Inferior parietal cortex (tissue), 1 donor: ENCODE data around the gene TMEM25.
A peak's percentile ranks its signal among the peaks of the same experiment; 100 is the strongest.
"Not testable (repeated sequence)": the region's sequence is repeated elsewhere in the genome, so short reads cannot be mapped to it uniquely, and the experiment has no call there.

Source experiments
- DNase-seq: peaks from one replicate; pipeline ENCODE4 v3.0.0-alpha.2; 2016; ENCODE audit errors: extremely low spot score

Gene TMEM25

DNA sequence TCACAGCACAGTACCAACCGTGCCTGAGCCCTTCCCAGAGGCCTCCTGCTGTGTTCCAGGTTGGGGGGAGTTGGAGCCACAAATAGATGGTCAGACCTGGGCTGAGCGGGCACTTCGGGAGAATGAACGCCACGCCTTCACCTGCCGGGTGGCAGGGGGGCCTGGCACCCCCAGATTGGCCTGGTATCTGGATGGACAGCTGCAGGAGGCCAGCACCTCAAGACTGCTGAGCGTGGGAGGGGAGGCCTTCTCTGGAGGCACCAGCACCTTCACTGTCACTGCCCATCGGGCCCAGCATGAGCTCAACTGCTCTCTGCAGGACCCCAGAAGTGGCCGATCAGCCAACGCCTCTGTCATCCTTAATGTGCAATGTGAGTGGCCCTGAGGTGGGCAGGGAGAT is 1.1 kb downstream of the TMEM25 start:
- DNase-seq, result no peak

DNA sequence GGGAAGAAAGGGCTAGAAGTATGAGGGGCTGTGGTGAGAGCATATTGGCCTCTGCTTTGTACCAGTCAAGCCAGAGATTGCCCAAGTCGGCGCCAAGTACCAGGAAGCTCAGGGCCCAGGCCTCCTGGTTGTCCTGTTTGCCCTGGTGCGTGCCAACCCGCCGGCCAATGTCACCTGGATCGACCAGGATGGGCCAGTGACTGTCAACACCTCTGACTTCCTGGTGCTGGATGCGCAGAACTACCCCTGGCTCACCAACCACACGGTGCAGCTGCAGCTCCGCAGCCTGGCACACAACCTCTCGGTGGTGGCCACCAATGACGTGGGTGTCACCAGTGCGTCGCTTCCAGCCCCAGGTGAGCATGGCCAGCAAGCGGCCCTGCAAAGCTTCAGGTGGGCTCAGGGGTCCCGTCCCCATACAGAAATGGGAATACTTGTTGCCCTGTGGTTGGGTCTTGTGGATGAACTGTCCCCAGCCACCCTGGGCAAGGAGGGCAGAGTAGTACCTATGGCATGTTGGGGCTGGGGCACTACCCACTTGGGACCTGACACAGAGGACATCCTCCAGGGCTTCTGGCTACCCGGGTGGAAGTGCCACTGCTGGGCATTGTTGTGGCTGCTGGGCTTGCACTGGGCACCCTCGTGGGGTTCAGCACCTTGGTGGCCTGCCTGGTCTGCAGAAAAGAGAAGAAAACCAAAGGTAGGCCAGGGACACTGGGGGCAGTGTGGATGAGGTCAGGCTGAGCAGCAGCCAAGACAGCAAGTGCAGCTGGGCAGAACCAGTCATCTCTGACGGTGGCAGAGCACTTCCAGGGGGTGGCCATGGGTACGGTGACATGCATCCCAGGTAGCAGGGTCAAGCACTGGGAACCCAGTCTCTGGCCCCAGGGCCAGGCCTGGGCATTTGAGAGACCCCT is 2.1 kb downstream of the TMEM25 start:
- no peak for DNase-seq

DNA sequence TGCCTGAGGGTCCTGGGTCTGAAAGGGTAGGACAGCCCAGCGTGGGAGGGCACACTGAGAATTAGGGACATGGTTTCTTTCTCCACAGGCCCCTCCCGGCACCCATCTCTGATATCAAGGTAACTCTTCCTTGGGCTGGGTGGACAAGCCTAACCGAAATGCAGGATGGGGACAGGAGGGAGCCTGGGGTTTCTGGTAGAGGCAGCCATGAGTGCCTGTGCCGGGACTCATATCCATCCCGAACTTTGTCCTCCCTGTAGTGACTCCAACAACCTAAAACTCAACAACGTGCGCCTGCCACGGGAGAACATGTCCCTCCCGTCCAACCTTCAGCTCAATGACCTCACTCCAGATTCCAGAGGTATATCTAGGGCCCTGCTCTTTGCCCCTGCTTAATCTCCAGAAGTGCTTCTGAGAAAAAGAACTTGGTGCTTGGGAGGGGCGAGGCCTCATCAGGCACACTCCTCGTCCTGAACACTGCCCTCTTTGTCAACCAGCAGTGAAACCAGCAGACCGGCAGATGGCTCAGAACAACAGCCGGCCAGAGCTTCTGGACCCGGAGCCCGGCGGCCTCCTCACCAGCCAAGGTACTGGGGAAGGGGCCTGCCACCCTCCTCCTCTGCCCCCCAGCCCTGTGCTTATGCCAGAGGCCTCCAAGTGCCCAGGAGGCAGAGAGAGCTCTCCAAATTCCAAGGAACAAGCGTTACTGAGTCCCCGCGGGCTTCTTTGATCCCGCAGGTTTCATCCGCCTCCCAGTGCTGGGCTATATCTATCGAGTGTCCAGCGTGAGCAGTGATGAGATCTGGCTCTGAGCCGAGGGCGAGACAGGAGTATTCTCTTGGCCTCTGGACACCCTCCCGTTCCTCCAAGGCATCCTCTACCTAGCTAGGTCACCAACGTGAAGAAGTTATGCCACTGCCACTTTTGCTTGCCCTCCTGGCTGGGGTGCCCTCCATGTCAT is 3.1 kb downstream of the TMEM25 start:
- DNase-seq, result peak; percentile 9

DNA sequence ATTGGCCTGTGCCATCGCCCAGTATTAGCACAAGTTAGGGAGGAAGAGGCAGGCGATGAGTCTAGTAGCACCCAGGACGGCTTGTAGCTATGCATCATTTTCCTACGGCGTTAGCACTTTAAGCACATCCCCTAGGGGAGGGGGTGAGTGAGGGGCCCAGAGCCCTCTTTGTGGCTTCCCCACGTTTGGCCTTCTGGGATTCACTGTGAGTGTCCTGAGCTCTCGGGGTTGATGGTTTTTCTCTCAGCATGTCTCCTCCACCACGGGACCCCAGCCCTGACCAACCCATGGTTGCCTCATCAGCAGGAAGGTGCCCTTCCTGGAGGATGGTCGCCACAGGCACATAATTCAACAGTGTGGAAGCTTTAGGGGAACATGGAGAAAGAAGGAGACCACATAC is 4.3 kb downstream of the TMEM25 start:
- no peak for DNase-seq

DNA sequence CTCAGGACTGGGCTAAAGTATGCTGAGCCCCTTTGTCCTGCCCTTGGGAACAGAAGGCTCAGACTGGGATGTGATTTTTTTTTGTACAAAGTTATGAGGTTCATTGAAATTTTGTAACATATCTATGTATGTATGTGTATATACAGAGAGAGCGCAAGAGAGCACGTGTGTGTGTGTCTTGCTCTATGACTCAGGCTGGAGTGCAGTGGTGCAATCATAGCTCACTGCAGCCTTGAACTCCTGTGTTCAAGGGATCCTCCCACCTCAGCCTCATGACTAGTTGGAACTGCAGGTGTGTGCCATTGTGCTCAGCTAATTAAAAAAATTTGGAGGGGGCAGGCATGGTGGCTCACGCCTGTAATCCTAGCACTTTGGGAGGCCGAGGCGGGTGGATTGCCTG is 5.7 kb downstream of the TMEM25 start:
- DNase-seq, result no peak

DNA sequence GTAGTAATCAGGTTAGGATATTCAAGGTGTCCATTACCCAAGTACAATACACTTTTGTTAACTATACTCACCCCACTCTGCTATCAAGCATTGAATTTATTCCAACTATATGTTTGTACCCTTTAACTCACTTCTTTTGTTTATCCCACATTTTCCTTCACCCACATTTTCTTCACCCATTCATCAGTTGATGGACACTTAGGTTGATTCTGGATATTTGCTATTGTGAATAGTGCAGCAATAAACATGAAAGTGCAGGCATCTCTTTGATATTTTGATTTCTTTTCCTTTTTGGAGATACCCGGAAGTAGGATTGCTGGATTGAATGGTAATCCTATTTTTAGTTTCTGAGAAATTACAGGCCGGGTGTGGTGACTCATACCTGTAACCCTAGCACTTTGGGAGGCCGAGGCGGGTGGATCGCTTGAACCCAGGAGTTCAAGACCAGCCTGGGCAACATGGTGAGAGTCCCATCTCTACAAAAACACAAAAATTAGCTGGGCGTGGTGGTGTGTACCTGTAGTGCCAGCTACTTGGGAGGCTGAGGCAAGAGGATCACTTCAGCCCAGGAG is 6.5 kb downstream of the TMEM25 start:
- DNase-seq, result no peak

DNA sequence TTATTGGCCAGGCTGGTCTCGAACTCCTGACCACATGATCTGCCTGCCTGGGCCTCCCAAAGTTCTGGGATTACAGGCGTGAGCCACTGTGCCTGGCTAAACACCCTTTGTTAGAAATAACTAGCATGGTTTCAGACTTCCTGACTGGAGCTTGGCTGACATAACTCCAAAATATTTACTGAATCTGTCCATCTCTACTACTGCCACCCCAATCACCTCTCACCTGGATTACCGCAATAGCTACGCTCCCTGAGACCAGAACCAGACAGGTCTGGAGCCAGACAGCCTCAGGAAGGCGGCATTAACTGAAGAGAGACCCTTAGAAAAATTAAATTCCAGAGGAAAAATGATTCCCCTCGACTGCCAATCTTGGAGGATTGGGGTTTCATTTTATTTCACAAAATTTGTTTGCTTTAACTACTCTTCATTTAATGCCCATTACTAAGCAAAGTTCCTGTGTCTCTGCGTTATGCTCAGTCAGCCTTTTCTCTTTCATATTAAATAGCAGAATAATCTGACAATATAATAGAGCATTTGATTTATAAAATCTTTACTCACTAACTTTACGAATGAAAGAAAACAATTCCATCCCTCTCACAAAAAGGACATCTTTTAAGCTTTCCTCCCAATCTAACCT is 13.1 kb downstream of the TMEM25 start:
- no peak for DNase-seq

DNA sequence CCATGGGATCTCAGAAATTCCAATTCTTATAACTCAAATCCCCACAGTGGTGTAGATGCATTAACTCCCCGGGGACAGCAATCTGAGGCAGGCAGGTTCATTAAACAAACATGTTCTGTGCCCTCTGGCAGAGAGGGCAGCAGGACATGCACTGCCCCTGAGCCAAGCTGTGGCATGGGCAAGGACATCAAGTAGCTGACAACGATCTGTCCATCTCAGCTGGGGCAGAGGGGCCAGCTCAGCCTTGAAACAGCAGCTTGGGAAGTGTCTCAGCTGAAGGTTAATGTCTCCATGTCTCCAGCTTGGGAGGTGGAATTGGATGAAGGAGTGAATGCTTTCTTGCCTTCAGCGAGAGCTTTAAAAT is 13.6 kb downstream of the TMEM25 start:
- DNase-seq, result no peak

DNA sequence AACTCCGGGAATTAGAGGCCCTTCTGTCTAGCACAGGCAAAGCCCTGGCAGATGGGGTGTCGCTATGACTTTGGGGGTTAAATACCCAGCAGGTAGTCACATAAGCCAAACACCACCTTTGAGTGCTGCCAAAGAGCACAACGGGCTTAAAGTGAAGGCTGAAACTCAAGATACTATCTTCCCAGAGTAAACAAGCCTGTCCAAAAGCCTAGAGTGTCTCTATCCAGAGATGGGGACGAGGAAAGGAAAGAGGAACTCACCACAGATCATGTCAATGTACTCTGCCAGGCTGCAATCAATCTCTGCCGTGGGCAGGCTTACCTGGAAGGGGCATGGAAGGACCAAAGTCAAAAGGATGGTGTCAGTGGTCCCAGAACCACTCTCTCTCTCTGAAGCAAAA is 14.5 kb downstream of the TMEM25 start:
- no peak for DNase-seq

DNA sequence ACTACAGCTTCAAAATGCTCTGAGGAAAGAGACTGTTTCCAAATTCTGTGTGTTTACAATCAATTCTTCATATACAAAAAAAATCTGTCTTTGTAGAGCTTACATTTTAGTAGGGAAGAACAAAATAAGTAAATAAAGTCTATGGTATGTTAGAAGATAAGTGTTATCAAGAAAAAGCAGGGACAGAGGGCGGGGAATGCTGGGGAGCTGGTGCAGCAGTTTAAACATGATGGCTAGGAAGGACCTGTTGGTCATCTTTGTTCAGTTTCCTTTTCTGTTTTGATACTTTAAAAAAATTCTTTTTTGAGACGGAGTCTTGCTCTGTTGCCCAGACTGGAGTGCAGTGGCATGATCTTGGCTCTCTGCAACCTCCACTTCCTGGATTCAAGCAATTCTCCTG is 16.1 kb downstream of the TMEM25 start:
- no peak for DNase-seq

DNA sequence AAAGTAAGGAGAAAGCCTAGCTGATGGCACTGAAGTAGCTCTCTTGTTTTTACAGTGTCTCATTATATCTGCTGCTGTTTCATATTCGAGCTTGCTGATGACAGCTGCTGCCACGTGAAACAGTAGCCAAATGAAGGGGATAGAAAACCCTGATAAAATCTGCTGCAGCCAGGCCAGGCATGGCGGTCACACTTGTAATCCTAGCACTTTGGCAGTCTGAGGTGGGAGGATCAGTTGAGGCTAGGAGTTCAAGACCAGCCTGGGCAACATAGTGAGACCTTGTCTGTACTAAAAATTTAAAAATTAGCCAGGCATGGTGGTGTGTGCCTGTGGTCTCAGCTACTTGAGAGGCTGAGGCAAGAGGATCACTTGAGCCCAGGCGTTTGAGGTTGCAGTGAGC is 21.3 kb downstream of the TMEM25 start:
- DNase-seq, result no peak

DNA sequence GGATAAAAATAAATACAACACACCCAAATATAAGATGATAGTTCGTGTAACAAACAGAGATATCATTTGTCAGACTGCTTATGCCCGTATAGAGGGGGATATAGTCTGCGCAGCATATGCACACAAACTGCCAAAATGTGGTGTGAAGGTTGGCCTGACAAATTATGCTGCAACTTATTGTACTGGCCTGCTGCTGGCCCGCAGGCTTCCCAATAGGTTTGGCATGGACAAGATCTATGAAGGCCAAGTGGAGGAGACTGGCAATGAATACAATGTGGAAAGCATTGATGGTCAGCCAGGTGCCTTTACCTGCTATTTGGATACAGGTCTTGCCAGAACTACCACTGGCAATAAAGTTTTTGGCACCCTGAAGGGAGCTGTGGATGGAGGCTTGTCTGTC is 29.8 kb downstream of the TMEM25 start:
- no peak for DNase-seq

DNA sequence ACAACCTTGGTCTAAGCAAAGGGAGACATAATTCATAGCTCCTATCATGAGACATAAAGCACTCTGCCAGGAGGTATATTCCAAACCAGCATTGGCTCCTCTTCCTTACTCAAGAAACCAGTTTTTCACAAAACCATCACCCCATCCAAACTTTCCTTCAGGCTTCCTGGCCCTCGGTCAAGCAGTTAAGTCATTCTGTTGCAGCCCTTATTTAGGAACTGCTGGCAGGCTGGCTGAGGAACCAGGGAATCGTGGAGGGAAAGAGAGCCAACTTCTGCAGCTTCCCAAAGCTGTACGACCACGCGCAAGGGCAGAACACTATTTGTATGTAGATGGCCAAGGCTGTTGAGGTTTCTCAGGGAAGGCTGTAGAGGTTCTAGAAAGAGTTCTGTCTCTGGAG is 34.1 kb downstream of the TMEM25 start:
- peak; percentile 7 for DNase-seq

DNA sequence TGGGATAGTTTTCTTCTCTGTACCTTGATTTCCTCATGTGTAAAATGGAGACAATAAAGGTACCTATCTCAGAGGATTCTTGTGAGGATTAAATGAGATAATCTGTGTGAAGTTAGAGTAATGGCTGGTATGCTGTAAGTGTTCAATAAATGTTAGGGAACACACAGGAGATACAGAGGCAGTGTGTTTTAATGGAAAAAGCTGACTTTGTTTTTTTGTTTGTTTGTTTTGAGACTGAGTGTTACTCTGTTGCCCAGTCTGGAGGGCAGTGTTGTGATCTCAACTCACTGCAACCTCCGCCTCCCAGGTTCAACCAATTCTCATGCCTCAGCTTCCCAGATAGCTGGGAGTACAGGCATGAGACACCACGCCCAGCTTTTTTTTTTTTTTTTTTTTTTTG is 38.7 kb downstream of the TMEM25 start:
- DNase-seq, result no peak

DNA sequence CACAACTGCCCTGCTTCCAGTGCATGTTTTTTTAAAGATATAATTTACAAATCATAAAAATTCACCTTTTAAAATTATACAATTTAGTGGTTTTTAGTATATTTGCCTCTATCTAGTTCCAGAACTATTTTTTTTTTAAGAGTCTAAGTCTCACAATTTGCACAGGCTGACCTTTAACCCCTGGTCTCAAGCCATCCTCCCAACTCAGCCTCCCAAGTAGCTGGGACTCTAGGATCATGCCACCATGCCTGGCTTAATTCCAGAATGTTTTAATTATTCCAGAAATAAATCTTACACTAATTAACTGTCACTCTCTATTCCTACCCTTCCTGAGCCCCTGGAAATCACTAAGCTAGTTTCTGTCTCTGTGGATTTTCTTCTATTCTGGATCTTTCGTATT is 39.8 kb downstream of the TMEM25 start:
- DNase-seq, result no peak

DNA sequence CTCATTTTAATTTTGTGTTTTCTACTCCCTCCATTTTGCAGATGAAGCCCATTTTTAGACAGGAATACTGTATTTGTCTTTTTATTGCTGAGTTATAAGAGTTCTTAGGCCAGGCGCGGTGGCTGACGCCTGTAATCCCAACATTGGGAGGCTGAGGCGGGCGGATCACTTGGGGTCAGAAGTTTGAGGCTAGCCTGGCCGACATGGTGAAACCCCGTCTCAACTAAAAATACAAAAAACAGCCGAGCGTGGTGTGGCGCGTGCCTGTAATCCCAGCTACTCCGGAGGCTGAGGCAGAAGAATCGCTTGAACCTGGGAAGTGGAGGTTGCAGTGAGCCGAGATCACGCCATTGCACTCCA is 40.7 kb downstream of the TMEM25 start:
- DNase-seq, result not testable (repeated sequence)

DNA sequence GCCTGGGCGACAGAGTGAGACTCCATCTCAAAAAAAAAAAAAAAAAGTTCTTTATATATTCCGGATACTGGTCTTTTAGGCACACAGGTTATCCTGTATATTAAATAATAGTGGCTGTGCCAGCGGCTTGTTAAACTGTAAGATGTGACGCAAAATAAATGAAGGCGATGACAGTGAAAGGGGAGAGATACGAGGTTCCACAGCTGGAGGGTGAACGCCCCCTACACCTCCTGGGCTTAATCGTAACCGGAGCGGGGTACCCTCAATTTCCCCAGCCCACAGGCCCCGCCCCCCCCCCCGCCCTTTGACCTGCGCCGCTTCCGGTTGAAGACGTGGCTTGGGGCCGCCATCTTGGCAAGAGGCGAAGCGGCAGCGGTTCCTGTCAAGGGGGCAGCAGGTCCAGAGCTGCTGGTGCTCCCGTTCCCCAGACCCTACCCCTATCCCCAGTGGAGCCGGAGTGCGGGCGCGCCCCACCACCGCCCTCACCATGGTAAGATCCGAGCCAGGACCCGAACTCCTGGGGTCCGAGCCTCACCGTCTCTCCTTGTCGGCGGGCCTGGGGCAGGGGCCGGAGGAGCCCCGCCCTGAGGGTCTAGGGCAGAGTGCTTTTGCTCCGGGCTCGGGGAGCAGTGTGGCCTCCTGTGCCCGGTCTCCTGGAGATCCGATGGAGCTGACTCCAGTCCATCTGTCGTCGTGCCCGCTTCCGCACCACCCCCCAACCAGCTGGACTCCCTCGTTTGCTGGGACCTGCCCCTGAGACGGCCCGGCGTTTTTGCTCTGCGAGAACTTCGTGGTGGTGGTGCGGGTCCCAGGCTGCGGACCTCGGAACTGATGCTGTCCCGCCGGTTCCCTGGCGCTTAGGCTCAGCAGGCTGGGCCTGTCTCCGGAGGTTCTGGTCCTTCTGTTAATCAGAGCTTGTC is 41.3 kb downstream of the TMEM25 start, which contains the start of gene ARCN1:
TSS of gene ARCN1 (plus strand) at position 349 of the 920 bp plus-strand sequence. CDS start at position 488, 139 bp downstream.
- DNase-seq, result peak; percentile 67

DNA sequence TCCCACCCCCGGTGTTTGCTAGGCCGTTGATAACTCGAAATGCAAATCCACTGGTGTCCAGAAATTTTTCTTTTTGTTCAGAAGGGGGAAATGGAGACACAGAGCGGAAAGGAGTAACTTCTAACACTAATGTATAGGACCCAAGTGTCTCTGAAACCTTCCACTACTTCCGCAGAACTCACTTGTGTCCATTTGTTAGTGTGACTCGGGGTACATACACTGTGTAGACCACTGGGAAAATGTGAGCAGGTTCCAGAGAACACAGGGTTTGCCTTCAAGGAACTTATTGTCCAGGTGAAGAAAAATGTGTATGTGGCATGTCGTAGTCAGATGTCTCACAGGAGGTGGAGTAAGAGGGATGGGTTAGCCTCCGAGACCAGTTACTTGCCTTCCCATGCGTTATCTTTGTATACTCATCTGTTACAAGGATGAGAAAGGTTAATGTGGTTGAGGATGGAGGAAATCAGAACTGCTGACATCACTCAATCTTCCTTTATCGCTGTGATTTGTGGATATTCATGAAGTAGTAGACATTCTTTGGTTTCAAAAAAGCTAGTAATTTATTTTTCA is 42.1 kb downstream of the TMEM25 start:
- no peak for DNase-seq

DNA sequence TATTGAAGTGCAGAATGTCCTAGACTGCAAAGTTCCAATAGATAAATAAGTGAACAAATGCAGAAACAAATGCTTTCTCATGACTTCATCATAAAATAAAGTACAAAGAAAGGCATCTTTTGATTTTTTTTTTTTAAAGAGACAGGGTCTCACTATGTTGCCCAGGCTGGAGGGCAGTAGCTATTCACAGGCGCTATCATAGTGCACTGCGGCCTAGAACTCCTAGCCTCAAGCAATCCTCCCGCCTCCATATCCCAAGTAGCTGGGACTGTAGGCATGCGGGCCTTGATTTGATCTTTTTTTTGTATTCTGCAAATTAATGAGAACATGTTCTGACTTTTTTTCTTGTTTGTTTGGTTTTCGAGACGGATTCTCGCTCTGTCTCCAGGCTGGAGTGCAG is 43.6 kb downstream of the TMEM25 start:
- no peak for DNase-seq

DNA sequence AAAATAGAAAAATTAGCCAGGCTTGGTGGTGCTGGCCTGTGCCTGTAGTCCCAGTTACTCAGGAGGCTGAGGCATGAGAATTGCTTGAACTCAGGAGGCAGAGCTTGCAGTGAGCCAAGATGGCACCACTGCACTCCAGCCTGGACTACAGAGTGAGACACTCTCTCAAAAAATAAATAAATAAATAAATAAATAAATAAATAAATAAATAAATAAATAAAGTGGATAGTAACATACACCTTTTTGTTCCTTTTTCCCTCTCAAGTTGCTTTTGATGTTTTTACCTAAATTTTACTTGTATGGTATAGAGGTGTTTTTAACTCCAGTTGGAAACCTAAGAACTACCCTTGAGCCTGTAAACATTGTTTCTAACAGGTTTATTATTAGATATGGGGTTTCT is 47.0 kb downstream of the TMEM25 start:
- DNase-seq, result not testable (repeated sequence)
